Endothelial cell of umbilical vein (primary cell): ENCODE data around the gene CDCA3. TPM values are rescaled to one million over a fixed set of nuclear protein-coding genes. Genes with fewer than 3 reads are reported as not detected.

Source experiments
- BruUV-seq: library from RNA; stranded (reverse); fragments of 400-500 nt; replicated peaks from 2 replicates; lab custom pipeline; 2021; lab: Mats Ljungman, UMichigan
- CTCF ChIA-PET: fragments of 300-600, 350-600 bp; sonication (Branson Sonifier 250); formaldehyde crosslinking; loops from one replicate; lab custom pipeline; 2021; ENCODE audit warnings: antibody characterized with exemption, inconsistent platforms; lab: Charles Lee
- POLR2A ChIA-PET: fragments of 300-600, 350-600 bp; sonication (Branson Sonifier 250); formaldehyde crosslinking; loops from one replicate; lab custom pipeline; 2021; ENCODE audit warnings: antibody characterized with exemption, inconsistent platforms; lab: Charles Lee
- DNase-seq: peaks from one replicate; pipeline ENCODE4 v3.0.0-alpha.2; 2011; ENCODE audit warnings: low read depth, low spot score
- FAIRE-seq: peaks from 2 replicates; lab custom pipeline; 2011; peaks lifted over from hg19 to GRCh38; lab: Jason Lieb, UNC
- H2AFZ ChIP-seq: 2 replicates; pipeline ENCODE4 v1.6.0; 2012; ENCODE audit warnings: low read depth, low read length, control low read depth, inconsistent platforms
- H3K27ac ChIP-seq: 2 replicates; pipeline ENCODE4 v1.5.1; 2011; ENCODE audit warnings: low read depth, mild to moderate bottlenecking, control low read depth, low read length, moderate library complexity; ENCODE audit not compliant: insufficient read depth
- H3K27me3 ChIP-seq, 2 experiments: 2 replicates each; pipeline versions ENCODE4 v1.6.0 to v1.6.1; 2011; ENCODE audit warnings: low read length in 2 of 2, mixed read lengths in 1 of 2; ENCODE audit not compliant: control insufficient read depth in 2 of 2, insufficient read depth in 2 of 2
- H3K36me3 ChIP-seq, 2 experiments: 2 replicates in 1 of 2; 3 replicates in 1 of 2; pipeline ENCODE4 v1.5.1; 2011; ENCODE audit warnings: low read length in 2 of 2, mild to moderate bottlenecking in 1 of 2, moderate library complexity in 1 of 2; ENCODE audit not compliant: control insufficient read depth in 2 of 2, insufficient read depth in 2 of 2; ENCODE audit errors: extremely low read depth in 1 of 2
- H3K4me1 ChIP-seq: 3 replicates; pipeline ENCODE4 v1.5.1; 2011; ENCODE audit warnings: mild to moderate bottlenecking, low read length; ENCODE audit not compliant: control insufficient read depth, insufficient read depth; ENCODE audit errors: extremely low read depth
- H3K4me2 ChIP-seq: 2 replicates; pipeline ENCODE4 v1.6.1; 2011; ENCODE audit warnings: low read length, control low read depth, mixed read lengths; ENCODE audit not compliant: insufficient read depth
- H3K4me3 ChIP-seq, 3 experiments: fragments of 200-600 bp in 1 of 3; sonication (generic), shearing (Covaris generic) in 1 of 3; replicated peaks in 1 of 3; 2 replicates each; pipeline ENCODE4 v1.5.1; 2011 to 2016; ENCODE audit warnings: control low read depth in 3 of 3, low read length in 3 of 3, mild to moderate bottlenecking in 2 of 3, inconsistent platforms in 1 of 3, low read depth in 1 of 3, moderate library complexity in 1 of 3; ENCODE audit not compliant: insufficient read depth in 1 of 3
- H3K79me2 ChIP-seq: 2 replicates; pipeline ENCODE4 v1.6.0; 2012; ENCODE audit warnings: low read length, inconsistent platforms; ENCODE audit not compliant: control insufficient read depth, insufficient read depth
- H3K9ac ChIP-seq: replicated peaks from 2 replicates; pipeline ENCODE3; 2011; ENCODE audit warnings: low read length, control low read depth; ENCODE audit not compliant: insufficient read depth; ENCODE audit errors: extremely low read depth
- H3K9me1 ChIP-seq: replicated peaks from 3 replicates; pipeline ENCODE4 v1.6.0; 2011; ENCODE audit warnings: mild to moderate bottlenecking, low read length; ENCODE audit not compliant: control insufficient read depth, insufficient read depth; ENCODE audit errors: extremely low read depth
- H3K9me3 ChIP-seq: replicated peaks from 2 replicates; pipeline ENCODE4 v1.5.1; 2012; ENCODE audit warnings: low read length, inconsistent platforms; ENCODE audit not compliant: control insufficient read depth, insufficient read depth
- H4K20me1 ChIP-seq: replicated peaks from 2 replicates; pipeline ENCODE3; 2011; ENCODE audit warnings: mild to moderate bottlenecking, low read length; ENCODE audit not compliant: control insufficient read depth, insufficient read depth; ENCODE audit errors: extremely low read depth
- EZH2 ChIP-seq: IDR thresholded peaks from 2 replicates; pipeline ENCODE4 v1.6.1; 2012; ENCODE audit warnings: borderline replicate concordance, low read depth, mild to moderate bottlenecking, moderate library complexity, low read length, inconsistent platforms; ENCODE audit not compliant: severe bottlenecking
- FOS ChIP-seq: IDR thresholded peaks from 2 replicates; pipeline ENCODE4 v1.6.1; 2011; ENCODE audit warnings: mild to moderate bottlenecking, low read length, moderate library complexity, borderline replicate concordance; ENCODE audit not compliant: insufficient read depth
- GATA2 ChIP-seq: IDR thresholded peaks from 2 replicates; pipeline ENCODE4 v1.7.0; 2011; ENCODE audit warnings: low read depth, mild to moderate bottlenecking, moderate library complexity, mixed read lengths, low read length; ENCODE audit not compliant: insufficient read length, insufficient read depth
- JUN ChIP-seq: IDR thresholded peaks from 2 replicates; pipeline ENCODE4 v1.6.1; 2011; ENCODE audit warnings: borderline replicate concordance, low read depth; ENCODE audit not compliant: insufficient read length, insufficient read depth
- MYC ChIP-seq: IDR thresholded peaks from one replicate; pipeline ENCODE4 v1.6.1; 2011; ENCODE audit warnings: mild to moderate bottlenecking, low read depth, low read length
- POLR2A ChIP-seq: IDR thresholded peaks from 2 replicates; pipeline ENCODE4 v1.6.1; 2012; ENCODE audit warnings: low read depth, mild to moderate bottlenecking, control low read depth, low read length
- POLR2AphosphoS5 ChIP-seq: IDR thresholded peaks from 2 replicates; pipeline ENCODE4 v1.6.1; 2012; ENCODE audit warnings: low read depth, mild to moderate bottlenecking, control low read depth, low read length, moderate library complexity; ENCODE audit not compliant: insufficient read depth
- dilution Hi-C: fragments of 300-500 bp; cut with MboI; formaldehyde crosslinking; loops from one replicate; pipeline ENCODE4 v1.15.0; 2019; ENCODE audit warnings: low sequenced_read_pairs; ENCODE audit not compliant: extremely low pct_ligation_motif_present
- intact Hi-C: fragments of 100-400 bp; cut with micrococcal nuclease; formaldehyde crosslinking; loops from one replicate; pipeline ENCODE4 v1.10.0; 2022
- polyA plus RNA-seq, 4 experiments: library from polyadenylated mRNA; depleted of rRNA in 3 of 4; stranded (reverse) in 3 of 4; unstranded in 1 of 4; fragments of >200 nt; gene quantifications; 2 replicates each; pipeline versions ENCODE4 v1.2.1 to v1.2.3, GENCODE V29; 2011 to 2012; ENCODE audit warnings: missing spikeins in 1 of 4
- total RNA-seq: library from RNA; stranded (reverse); gene quantifications from 2 replicates; pipeline ENCODE4 v1.2.3, GENCODE V29; 2021
- TF ChIP-seq, protein P1 (sequence below), 2 donors: IDR thresholded peaks; 1 replicate in 1 of 2; 2 replicates in 1 of 2; pipeline ENCODE4 v1.5.1; 2011; ENCODE audit warnings: low read length in 2 of 2, mild to moderate bottlenecking in 2 of 2, moderate library complexity in 2 of 2, control low read depth in 1 of 2, inconsistent platforms in 1 of 2, low read depth in 1 of 2; ENCODE audit not compliant: insufficient read depth in 1 of 2; ENCODE audit errors: extremely low read depth in 1 of 2
- TF ChIP-seq, protein P2 (sequence below): IDR thresholded peaks from 2 replicates; pipeline ENCODE4 v1.6.1; 2011; ENCODE audit not compliant: insufficient read depth, insufficient read length

CDCA3 gene
- total and polyA plus RNA-seq, 2 donors (not counting 3 experiments of a cell fraction or from before 2014, with no cell fraction given) = 44.3 to 53.5 TPM

DNA sequence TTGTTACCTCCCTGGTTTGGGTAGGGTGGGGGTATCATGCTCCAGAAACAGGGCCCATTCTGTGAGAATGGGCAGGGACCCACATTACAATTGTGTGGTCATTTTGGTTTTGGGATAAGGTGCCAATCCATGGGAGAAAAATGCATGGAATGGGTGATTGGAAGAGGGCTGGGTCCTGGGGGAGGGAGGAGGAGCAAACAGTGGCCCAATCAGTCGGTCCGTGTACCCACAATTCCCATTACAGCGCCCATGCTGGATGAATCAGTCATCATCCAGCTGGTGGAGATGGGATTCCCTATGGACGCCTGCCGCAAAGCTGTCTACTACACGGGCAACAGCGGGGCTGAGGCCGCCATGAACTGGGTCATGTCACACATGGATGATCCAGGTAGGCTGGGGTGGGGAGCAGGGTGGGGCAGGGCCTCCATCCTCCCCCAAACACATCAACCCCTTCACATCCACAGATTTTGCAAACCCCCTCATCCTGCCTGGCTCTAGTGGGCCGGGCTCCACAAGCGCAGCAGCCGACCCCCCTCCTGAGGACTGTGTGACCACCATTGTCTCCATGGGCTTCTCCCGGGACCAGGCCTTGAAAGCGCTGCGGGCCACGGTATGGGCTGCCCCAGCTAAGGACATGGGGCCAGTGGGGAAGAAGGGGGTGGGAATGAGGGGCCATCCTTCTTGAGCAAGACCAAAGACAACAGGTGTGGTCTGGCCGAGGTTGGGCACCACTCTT, 12.7 kb upstream of the CDCA3 start:
- peaks cover 14% of the 10 kb centered on the region for H3K79me2 ChIP-seq
- H3K4me3 ChIP-seq = no peak overlapping the region
- no TSS peak for BruUV-seq
- peaks cover 2 to 47% of the 10 kb centered on the region in 2 experiments for H3K36me3 ChIP-seq
- no peaks in the 10 kb centered on the region for H3K27me3 ChIP-seq
- no peak overlapping the region for H2AFZ ChIP-seq
- no peak for DNase-seq
- no peaks in the 10 kb centered on the region for H4K20me1 ChIP-seq
- TF ChIP-seq GATA2 (no peak), MYC (no peak), EZH2 (no peak), POLR2AphosphoS5 (no peak)
- ChIA-PET POLR2A (interaction anchor here (1.8 kb wide), 1 partner anchor 11 kb away, joined by 5 read pairs; the partner anchor contains the start of gene USP5), CTCF (interaction anchor here (1.0 to 1.2 kb wide), 2 partner anchors 9 kb away, joined by 3 to 4 read pairs; partner anchors contain the start of gene SPSB2)
- no peak overlapping the region for H3K4me2 ChIP-seq
- intact Hi-C loops = no loop called here
- H3K9me3 ChIP-seq = no peaks in the 10 kb centered on the region
- H3K27ac ChIP-seq = no peak overlapping the region
- FAIRE-seq = no peak
- dilution Hi-C loops = no loop called here
- no peaks in the 10 kb centered on the region for H3K9me1 ChIP-seq
- peaks cover 12% of the 10 kb centered on the region for H3K4me1 ChIP-seq
- no peak overlapping the region for H3K9ac ChIP-seq

DNA sequence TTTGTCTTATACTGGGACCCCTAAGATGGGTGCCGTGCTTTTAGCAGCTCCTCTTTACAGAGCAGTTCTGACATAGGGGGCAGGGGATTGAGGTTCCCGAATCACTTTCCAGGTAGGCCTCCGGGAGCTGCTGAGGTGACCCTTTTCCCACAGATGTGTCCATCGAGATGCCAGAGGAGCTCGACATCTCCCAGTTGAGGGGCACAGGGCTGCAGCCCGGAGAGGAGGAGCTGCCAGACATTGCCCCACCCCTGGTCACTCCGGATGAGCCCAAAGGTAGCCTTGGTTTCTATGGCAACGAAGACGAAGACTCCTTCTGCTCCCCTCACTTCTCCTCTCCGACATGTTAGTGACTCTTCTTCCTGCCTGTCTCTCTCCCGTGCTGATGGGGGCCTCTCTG, 11.9 kb upstream of the CDCA3 start:
- intact Hi-C loops (no loop called here), dilution Hi-C loops (no loop called here)
- H4K20me1 ChIP-seq = no peaks in the 10 kb centered on the region
- H3K79me2 ChIP-seq = peaks cover 6% of the 10 kb centered on the region
- H3K27me3 ChIP-seq = no peaks in the 10 kb centered on the region
- no peak overlapping the region for H3K4me3 ChIP-seq
- no peak overlapping the region for H3K9ac ChIP-seq
- peaks cover 9 to 53% of the 10 kb centered on the region in 2 experiments for H3K36me3 ChIP-seq
- TF ChIP-seq, protein P1, sequence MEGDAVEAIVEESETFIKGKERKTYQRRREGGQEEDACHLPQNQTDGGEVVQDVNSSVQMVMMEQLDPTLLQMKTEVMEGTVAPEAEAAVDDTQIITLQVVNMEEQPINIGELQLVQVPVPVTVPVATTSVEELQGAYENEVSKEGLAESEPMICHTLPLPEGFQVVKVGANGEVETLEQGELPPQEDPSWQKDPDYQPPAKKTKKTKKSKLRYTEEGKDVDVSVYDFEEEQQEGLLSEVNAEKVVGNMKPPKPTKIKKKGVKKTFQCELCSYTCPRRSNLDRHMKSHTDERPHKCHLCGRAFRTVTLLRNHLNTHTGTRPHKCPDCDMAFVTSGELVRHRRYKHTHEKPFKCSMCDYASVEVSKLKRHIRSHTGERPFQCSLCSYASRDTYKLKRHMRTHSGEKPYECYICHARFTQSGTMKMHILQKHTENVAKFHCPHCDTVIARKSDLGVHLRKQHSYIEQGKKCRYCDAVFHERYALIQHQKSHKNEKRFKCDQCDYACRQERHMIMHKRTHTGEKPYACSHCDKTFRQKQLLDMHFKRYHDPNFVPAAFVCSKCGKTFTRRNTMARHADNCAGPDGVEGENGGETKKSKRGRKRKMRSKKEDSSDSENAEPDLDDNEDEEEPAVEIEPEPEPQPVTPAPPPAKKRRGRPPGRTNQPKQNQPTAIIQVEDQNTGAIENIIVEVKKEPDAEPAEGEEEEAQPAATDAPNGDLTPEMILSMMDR (IDR thresholded peaks at IDR 0.05; ENCODE audit: extremely low read depth in 1 of 2, insufficient read depth in 1 of 2, low read depth in 1 of 2, low read length in 2 of 2) = no peak
- TF ChIP-seq POLR2A (no peak), EZH2 (no peak), FOS (no peak), MYC (no peak), JUN (no peak), GATA2 (no peak), POLR2AphosphoS5 (no peak)
- TF ChIP-seq, protein P2, sequence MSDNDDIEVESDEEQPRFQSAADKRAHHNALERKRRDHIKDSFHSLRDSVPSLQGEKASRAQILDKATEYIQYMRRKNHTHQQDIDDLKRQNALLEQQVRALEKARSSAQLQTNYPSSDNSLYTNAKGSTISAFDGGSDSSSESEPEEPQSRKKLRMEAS = no peak
- ChIA-PET POLR2A (no interaction called here), CTCF (no interaction called here)
- H3K4me1 ChIP-seq = peaks cover 5% of the 10 kb centered on the region
- H3K9me3 ChIP-seq = no peaks in the 10 kb centered on the region
- DNase-seq (no peak), FAIRE-seq (no peak)
- BruUV-seq = no TSS peak
- no peaks in the 10 kb centered on the region for H3K9me1 ChIP-seq
- H3K27ac ChIP-seq = no peak overlapping the region
- H2AFZ ChIP-seq = no peak overlapping the region
- H3K4me2 ChIP-seq = no peak overlapping the region
